Measurements from ENCODE around the gene DNAJA3.

GRCh38 chr16:4426722-4427372, 1.2 kb downstream of the DNAJA3 start:
- TF ChIP-seq, protein P1, sequence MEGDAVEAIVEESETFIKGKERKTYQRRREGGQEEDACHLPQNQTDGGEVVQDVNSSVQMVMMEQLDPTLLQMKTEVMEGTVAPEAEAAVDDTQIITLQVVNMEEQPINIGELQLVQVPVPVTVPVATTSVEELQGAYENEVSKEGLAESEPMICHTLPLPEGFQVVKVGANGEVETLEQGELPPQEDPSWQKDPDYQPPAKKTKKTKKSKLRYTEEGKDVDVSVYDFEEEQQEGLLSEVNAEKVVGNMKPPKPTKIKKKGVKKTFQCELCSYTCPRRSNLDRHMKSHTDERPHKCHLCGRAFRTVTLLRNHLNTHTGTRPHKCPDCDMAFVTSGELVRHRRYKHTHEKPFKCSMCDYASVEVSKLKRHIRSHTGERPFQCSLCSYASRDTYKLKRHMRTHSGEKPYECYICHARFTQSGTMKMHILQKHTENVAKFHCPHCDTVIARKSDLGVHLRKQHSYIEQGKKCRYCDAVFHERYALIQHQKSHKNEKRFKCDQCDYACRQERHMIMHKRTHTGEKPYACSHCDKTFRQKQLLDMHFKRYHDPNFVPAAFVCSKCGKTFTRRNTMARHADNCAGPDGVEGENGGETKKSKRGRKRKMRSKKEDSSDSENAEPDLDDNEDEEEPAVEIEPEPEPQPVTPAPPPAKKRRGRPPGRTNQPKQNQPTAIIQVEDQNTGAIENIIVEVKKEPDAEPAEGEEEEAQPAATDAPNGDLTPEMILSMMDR (IDR thresholded peaks at IDR 0.05 in 2 of 3, conservative IDR thresholded peaks at IDR 0.05 in 1 of 3; ENCODE audit: insufficient read depth in 2 of 3, low read depth in 1 of 3, low read length in 3 of 3), result no peak
- TF ChIP-seq, protein P2, sequence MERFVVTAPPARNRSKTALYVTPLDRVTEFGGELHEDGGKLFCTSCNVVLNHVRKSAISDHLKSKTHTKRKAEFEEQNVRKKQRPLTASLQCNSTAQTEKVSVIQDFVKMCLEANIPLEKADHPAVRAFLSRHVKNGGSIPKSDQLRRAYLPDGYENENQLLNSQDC (CRISPR knock-in tag; IDR thresholded peaks at IDR 0.05), result no peak
- no peak for TF ChIP-seq CBX2 (IDR thresholded peaks at IDR 0.05; ENCODE audit: insufficient read depth, low read length, poor library complexity, severe bottlenecking)
- TF ChIP-seq MLLT1 (IDR thresholded peaks at IDR 0.05), result no peak
- no peak for TF ChIP-seq SAFB (IDR thresholded peaks at IDR 0.05; ENCODE audit: borderline replicate concordance, low read depth, low read length)
- TF ChIP-seq TAF9B (IDR thresholded peaks at IDR 0.05; ENCODE audit: partially characterized antibody), result no peak
- TF ChIP-seq USF2 (CRISPR knock-in tag; IDR thresholded peaks at IDR 0.05), result no peak
- TF ChIP-seq NR4A1 (CRISPR knock-in tag; IDR thresholded peaks at IDR 0.05), result no peak
- TF ChIP-seq NR4A1 (tag; IDR thresholded peaks at IDR 0.05), result no peak
- TF ChIP-seq MAX (CRISPR knock-in tag; IDR thresholded peaks at IDR 0.05), result no peak
- TF ChIP-seq SIN3B (IDR thresholded peaks at IDR 0.05; ENCODE audit: low read depth), result no peak
- no peak for TF ChIP-seq NFE2 (IDR thresholded peaks at IDR 0.05; ENCODE audit: low read depth)
- no peak; the same call in 1 of the 2 replicates for TF ChIP-seq POLR2A (conservative IDR thresholded peaks at IDR 0.05)
